LNCaP clone FGC (cell line): ENCODE measurements around the gene GIMAP6.
"Not testable (repeated sequence)": the region's sequence is repeated elsewhere in the genome, so short reads cannot be mapped to it uniquely, and the experiment has no call there.

Source experiments
- DNase-seq: peaks from one replicate; pipeline ENCODE4 v3.0.0-alpha.2; 2011; ENCODE audit warnings: low read depth
- H3K4me3 ChIP-seq: 2 replicates; pipeline ENCODE4 v1.5.1; 2011; ENCODE audit warnings: mild to moderate bottlenecking, low read depth, low read length, control low read depth
- TF ChIP-seq, protein P1 (sequence below): IDR thresholded peaks from 2 replicates; pipeline ENCODE4 v1.5.1; 2012; ENCODE audit warnings: mild to moderate bottlenecking; ENCODE audit not compliant: control insufficient read depth, insufficient read depth; ENCODE audit errors: extremely low read depth

The GIMAP6 gene

DNA sequence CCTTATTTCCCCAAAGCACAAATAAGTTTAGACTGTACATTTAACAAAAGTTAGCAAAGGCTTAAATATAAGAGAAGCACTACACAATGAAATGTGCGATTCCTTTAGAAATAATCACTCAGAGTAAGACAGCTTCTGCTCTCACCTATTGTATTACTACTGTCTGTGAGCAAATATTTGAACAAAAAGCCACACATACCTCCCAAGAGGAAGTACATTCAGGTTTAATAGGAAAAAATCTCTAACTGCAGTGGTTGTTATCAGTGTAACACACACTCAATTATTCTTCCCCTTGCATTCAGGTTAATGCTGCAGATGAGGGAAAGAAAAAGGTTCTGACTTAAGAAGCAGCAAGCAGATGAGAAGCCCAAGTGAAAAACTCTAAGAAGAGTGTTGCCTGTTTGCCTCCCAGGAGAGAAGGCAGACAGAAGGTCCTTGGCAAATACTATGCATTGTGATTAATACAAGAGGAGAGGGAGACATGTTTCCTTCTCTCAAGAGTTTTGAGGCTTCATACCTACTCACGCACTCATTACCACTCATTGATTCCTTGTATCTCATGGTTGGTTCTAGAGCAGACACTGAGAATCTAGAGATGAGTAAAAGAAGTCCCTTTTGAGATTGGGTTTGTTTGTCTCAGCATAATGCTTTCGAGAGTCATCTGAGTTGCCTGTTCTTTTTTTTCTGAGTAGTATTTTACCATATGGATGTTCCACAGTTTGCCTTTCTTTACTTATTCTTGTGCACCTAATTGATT is 51.4 kb downstream of the GIMAP6 start:
- TF ChIP-seq, protein P1, sequence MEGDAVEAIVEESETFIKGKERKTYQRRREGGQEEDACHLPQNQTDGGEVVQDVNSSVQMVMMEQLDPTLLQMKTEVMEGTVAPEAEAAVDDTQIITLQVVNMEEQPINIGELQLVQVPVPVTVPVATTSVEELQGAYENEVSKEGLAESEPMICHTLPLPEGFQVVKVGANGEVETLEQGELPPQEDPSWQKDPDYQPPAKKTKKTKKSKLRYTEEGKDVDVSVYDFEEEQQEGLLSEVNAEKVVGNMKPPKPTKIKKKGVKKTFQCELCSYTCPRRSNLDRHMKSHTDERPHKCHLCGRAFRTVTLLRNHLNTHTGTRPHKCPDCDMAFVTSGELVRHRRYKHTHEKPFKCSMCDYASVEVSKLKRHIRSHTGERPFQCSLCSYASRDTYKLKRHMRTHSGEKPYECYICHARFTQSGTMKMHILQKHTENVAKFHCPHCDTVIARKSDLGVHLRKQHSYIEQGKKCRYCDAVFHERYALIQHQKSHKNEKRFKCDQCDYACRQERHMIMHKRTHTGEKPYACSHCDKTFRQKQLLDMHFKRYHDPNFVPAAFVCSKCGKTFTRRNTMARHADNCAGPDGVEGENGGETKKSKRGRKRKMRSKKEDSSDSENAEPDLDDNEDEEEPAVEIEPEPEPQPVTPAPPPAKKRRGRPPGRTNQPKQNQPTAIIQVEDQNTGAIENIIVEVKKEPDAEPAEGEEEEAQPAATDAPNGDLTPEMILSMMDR, result no peak
- H3K4me3 ChIP-seq, result no peak overlapping the region
- DNase-seq, result peak; percentile 45

DNA sequence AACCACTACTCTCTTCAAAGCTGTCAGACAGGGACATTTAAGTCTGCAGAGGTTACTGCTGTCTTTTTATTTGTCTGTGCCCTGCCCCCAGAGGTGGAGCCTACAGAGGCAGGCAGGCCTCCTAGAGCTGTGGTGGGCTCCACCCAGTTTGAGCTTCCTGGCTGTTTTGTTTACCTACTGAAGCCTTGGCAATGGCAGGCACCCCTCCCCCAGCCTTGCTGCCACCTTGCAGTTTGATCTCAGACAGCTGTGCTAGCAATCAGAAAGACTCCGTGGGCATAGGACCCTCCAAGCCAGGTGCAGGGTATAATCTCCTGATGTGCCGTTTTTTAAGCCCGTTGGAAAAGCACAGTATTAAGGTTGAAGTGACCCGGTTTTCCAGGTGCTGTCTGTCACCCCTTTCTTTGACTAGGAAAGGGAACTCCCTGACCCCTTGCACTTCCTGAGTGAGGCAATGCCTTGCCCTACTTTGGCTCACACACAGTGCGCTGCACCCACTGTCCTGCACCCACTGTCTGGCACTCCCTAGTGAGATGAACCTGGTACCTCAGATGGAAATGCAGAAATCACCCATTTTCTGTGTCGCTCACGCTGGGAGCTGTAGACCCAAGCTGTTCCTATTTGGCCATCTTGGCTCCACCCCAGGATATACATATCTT is 52.1 kb downstream of the GIMAP6 start:
- H3K4me3 ChIP-seq, DNase-seq: not testable (repeated sequence)
